GM18517 (cell line): ENCODE results near the gene TRAK1.
A peak's percentile ranks its signal among the peaks of the same experiment; 100 is the strongest.
"Not testable (repeated sequence)": the region's sequence is repeated elsewhere in the genome, so short reads cannot be mapped to it uniquely, and the experiment has no call there.

Source experiments
- ATAC-seq: cut with Tn5 transposase; IDR thresholded peaks from one replicate; pipeline ENCODE4 v1.9.1; 2021; ENCODE audit warnings: mild to moderate bottlenecking, moderate library complexity; ENCODE audit not compliant: unreplicated experiment

Gene TRAK1

GRCh38 chr3:42090973-42091731, at the start of gene TRAK1:
TRAK1 (plus strand) TSS chr3:42091357; CDS start chr3:42091470, 113 bp downstream.
- ATAC-seq, result no peak

- no peak for ATAC-seq
These were observed 48.4 kb upstream of the TRAK1 start for GRCh38 chr3:42042747-42043098.

- ATAC-seq, result no peak
These were observed 47.9 kb upstream of the TRAK1 start for GRCh38 chr3:42043099-42043813.

GRCh38 chr3:42045708-42046243, 45.4 kb upstream of the TRAK1 start:
- ATAC-seq, result no peak

GRCh38 chr3:42048526-42048925, 42.6 kb upstream of the TRAK1 start:
- ATAC-seq, result not testable (repeated sequence)

GRCh38 chr3:42050126-42050525, 41.0 kb upstream of the TRAK1 start:
- no peak for ATAC-seq

GRCh38 chr3:42051384-42052131, 39.6 kb upstream of the TRAK1 start:
- ATAC-seq, result peak; percentile 21

GRCh38 chr3:42052132-42052483, 39.0 kb upstream of the TRAK1 start:
- peak; percentile 51 for ATAC-seq

- no peak for ATAC-seq
These were observed 38.4 kb upstream of the TRAK1 start for GRCh38 chr3:42052484-42053351.

- no peak for ATAC-seq
These were observed 37.7 kb upstream of the TRAK1 start for GRCh38 chr3:42053476-42053875.

- no peak for ATAC-seq
These were observed 35.9 kb upstream of the TRAK1 start for GRCh38 chr3:42055291-42055690.

GRCh38 chr3:42056840-42057239, 34.3 kb upstream of the TRAK1 start:
- ATAC-seq, result no peak

GRCh38 chr3:42057561-42058211, 33.5 kb upstream of the TRAK1 start:
- peak; percentile 72 for ATAC-seq

- no peak for ATAC-seq
These were observed 30.0 kb upstream of the TRAK1 start for GRCh38 chr3:42061025-42061712.

- no peak for ATAC-seq
These were observed 29.3 kb upstream of the TRAK1 start for GRCh38 chr3:42061713-42062380.

GRCh38 chr3:42062464-42062863, 28.7 kb upstream of the TRAK1 start:
- ATAC-seq, result no peak

GRCh38 chr3:42063888-42064287, 27.3 kb upstream of the TRAK1 start:
- no peak for ATAC-seq

GRCh38 chr3:42066516-42067181, 24.5 kb upstream of the TRAK1 start:
- ATAC-seq, result no peak
